ENCODE measurements around the gene MRPL1. TPM values are rescaled to one million over a fixed set of nuclear protein-coding genes. Genes with fewer than 3 reads are reported as not detected.

The MRPL1 gene
- total RNA-seq, 1 experiment from 2014 or later = 18.3 TPM

- no TSS peak for BruUV-seq (replicated peaks)
- Histone ChIP-seq H3K27ac (ENCODE audit: low read length) (no peak overlapping the region), H3K4me3 (ENCODE audit: low read depth in 2 of 2, low read length in 2 of 2) (no peak overlapping the region), H3K4me1 (ENCODE audit: control insufficient read depth, insufficient read depth, low read length) (no peaks in the 10 kb centered on the region), H3K9me3 (ENCODE audit: control insufficient read depth, insufficient read depth, low read depth, low read length) (no peaks in the 10 kb centered on the region), H3K27me3 (ENCODE audit: control insufficient read depth, insufficient read depth, low read length) (no peaks in the 10 kb centered on the region), H3K36me3 (ENCODE audit: control insufficient read depth, insufficient read depth, low read length) (no peaks in the 10 kb centered on the region; the same call in 1 of the 2 replicates)
- TF ChIP-seq TCF7L2 (IDR thresholded peaks at IDR 0.05; ENCODE audit: low read depth, low read length) (no peak), SIN3A (IDR thresholded peaks at IDR 0.05; ENCODE audit: borderline replicate concordance, insufficient read depth, low read depth, low read length) (no peak), POLR2AphosphoS5 (IDR thresholded peaks at IDR 0.05; ENCODE audit: low read depth, low read length) (no peak), CTCF (IDR thresholded peaks at IDR 0.05) (no peak)
- ATAC-seq (no peak), DNase-seq (ENCODE audit: low read depth, low spot score) (no peak)
- CTCF ChIA-PET = no interaction called here
- in situ Hi-C loops (cut with HindIII; ENCODE audit: low pct_unique_long_range_greater_than_20kb, low sequenced_read_pairs) = no loop called here
- POLR2A ChIA-PET = no interaction called here
- intact Hi-C loops (cut with micrococcal nuclease; ENCODE audit: unreplicated experiment) = loop anchor here (5.0 kb wide), 1 partner anchor 563 kb away; no protein-coding TSS in a partner anchor
Measured at GRCh38 chr4:77954690-77955089, 92.1 kb downstream of the MRPL1 start.

- no peaks in the 10 kb centered on the region for H3K9me3 ChIP-seq (ENCODE audit: control insufficient read depth, insufficient read depth, low read depth, low read length)
- ATAC-seq = no peak
- no TSS peak for BruUV-seq (replicated peaks)
- H3K4me1 ChIP-seq (ENCODE audit: control insufficient read depth, insufficient read depth, low read length) = no peaks in the 10 kb centered on the region
- H3K4me3 ChIP-seq (ENCODE audit: low read depth in 2 of 2, low read length in 2 of 2) = no peak overlapping the region
- CTCF ChIA-PET = no interaction called here
- in situ Hi-C loops (cut with HindIII; ENCODE audit: low pct_unique_long_range_greater_than_20kb, low sequenced_read_pairs) = no loop called here
- intact Hi-C loops (cut with micrococcal nuclease; ENCODE audit: unreplicated experiment) = loop anchor here (5.0 kb wide), 1 partner anchor 560 kb away; no protein-coding TSS in a partner anchor
- H3K27ac ChIP-seq (ENCODE audit: low read length) = no peak overlapping the region
- POLR2A ChIA-PET = no interaction called here
- H3K27me3 ChIP-seq (ENCODE audit: control insufficient read depth, insufficient read depth, low read length) = no peaks in the 10 kb centered on the region
- no peak for DNase-seq (ENCODE audit: low read depth, low spot score)
- no peaks in the 10 kb centered on the region for H3K36me3 ChIP-seq (ENCODE audit: control insufficient read depth, insufficient read depth, low read length)
- no peak for TF ChIP-seq REST (IDR thresholded peaks at IDR 0.05; ENCODE audit: insufficient read depth in 1 of 2, low read depth in 2 of 2, low read length in 1 of 2)
- no peak for TF ChIP-seq POLR2AphosphoS5 (IDR thresholded peaks at IDR 0.05; ENCODE audit: low read depth, low read length)
- no peak for TF ChIP-seq TCF7L2 (IDR thresholded peaks at IDR 0.05; ENCODE audit: low read depth, low read length)
- TF ChIP-seq CTCF (IDR thresholded peaks at IDR 0.05) = no peak
- no peak for TF ChIP-seq SIN3A (IDR thresholded peaks at IDR 0.05; ENCODE audit: borderline replicate concordance, insufficient read depth, low read depth, low read length)
Measured at GRCh38 chr4:77956917-77957316, 94.3 kb downstream of the MRPL1 start.

All from Panc1 (cell line).